ELR (cell line): ENCODE results near the gene RAB40B.
"Not testable (repeated sequence)": the region's sequence is repeated elsewhere in the genome, so short reads cannot be mapped to it uniquely, and the experiment has no call there.

Experiments
- DNase-seq: peaks from one replicate; pipeline ENCODE4 v3.0.0-alpha.2; 2015; ENCODE audit warnings: low read depth

Gene RAB40B, protein sequence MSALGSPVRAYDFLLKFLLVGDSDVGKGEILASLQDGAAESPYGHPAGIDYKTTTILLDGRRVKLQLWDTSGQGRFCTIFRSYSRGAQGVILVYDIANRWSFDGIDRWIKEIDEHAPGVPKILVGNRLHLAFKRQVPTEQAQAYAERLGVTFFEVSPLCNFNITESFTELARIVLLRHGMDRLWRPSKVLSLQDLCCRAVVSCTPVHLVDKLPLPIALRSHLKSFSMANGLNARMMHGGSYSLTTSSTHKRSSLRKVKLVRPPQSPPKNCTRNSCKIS

DNA sequence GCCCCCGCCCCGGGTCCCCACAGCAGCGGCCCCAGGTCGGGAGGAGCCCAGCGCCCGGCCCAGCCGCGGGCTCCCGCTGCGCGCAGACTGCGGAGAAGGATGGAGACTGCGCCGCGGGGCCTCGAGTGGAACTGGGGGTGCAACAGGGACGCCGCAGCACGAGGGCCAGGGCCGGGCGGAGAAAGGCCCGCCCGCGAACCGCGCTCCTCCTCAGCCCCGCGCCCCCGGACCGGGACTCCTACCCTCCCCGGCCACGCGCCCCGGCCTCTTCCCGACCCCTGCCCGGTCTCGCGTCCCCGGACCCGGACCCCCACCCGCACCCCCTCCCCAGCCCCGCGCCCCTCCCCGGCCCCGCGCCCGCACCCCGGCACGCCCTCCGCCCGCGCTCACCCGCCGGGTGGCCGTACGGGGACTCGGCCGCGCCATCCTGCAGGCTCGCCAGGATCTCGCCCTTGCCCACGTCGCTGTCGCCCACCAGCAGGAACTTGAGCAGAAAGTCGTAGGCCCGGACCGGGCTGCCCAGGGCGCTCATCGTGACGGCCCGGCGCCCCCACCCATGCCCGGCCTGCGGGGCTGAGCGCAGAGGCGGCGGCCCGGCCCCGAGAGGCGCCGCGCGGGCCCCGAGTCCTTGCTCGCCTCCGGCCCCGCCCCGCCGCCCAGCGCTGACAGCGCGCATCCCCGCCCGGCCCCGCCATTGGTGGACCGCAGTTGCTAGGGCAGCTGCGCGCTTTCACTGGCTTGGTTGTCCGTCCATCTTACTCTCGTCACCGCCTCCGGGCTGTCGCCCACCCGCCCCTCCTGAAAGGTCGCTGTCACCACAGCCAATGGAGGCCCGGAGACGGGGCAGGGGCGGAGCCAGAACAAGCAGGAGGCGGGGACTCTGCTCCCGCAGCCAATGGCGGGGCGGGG is at the start of gene RAB40B:
RAB40B (minus strand) TSS at position 634 of the 909 bp plus-strand sequence; CDS start at position 532, 102 bp downstream.
- DNase-seq: peak; percentile 99

DNA sequence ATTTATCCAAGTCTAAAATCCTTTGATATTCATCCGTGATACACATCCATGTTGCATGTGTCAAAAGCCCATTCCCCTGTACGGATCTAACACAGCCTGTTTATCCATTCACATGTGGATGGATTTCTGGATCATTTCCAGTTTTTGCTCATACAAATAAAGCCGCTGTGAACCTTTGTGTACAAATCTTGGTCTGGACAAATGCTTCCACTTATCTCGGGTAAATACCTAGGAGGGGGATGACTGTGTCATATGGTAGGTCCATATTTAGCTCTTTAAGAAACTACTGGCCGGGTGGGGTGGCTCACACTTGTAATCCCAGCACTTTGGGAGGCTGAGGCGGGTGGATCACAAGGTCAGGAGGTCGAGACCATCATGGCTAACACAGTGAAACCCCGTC is 47.0 kb upstream of the RAB40B start:
- no peak for DNase-seq

DNA sequence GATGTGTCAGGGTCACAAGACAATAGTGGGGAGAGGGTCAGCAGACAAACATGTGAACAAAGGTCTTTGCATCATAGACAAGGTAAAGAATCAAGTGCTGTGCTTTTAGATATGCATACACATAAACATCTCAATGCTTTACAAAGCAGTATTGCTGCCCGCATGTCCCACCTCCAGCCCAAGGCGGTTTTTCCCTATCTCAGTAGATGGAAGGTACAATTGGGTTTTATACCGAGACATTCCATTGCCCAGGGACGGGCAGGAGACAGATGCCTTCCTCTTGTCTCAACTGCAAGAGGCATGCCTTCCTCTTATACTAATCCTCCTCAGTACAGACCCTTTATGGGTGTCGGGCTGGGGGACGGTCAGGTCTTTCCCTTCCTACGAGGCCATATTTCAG is 46.2 kb upstream of the RAB40B start:
- not testable (repeated sequence) for DNase-seq

DNA sequence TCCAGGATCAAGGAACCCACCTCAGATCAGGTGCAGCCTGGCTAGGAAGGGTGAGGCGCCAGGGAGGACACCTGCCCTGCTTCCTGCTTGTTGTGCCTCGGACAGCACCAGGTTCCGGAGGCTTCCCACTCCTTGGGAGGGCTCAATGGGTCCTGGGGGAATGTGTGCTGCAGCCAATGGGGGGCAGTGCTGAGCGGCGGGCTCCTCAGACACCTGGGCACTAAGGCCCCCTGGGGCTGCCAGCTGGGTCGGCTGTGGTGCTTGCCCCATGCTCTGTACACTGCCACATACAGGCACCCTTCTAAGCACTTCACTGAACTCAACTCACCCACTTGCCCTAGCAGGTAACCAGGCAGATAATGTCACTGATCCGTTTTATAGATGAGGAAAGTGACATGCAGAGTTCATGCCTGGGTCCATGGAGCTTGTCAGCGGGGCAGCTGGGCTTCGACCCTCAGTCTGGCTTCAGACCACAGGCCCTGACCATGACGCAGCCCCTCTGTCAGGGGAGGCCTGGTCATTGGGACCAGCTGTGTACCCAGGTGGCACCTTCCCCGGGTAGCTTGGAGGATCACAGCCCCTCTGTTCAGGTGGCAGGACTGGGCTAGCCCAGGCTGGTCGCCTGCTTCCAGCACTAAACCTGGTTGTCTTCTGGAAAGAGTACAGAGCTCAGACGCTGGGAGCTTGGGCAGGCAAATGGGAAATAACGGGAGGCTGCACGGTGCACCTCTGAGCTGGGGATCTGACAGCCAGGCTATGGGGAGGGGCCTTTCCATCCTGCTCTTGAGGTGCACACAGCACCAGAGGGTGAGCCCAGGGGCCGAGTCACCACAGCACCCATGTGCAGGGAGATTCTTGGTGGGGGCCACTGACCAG is 45.1 kb upstream of the RAB40B start:
- no peak for DNase-seq

DNA sequence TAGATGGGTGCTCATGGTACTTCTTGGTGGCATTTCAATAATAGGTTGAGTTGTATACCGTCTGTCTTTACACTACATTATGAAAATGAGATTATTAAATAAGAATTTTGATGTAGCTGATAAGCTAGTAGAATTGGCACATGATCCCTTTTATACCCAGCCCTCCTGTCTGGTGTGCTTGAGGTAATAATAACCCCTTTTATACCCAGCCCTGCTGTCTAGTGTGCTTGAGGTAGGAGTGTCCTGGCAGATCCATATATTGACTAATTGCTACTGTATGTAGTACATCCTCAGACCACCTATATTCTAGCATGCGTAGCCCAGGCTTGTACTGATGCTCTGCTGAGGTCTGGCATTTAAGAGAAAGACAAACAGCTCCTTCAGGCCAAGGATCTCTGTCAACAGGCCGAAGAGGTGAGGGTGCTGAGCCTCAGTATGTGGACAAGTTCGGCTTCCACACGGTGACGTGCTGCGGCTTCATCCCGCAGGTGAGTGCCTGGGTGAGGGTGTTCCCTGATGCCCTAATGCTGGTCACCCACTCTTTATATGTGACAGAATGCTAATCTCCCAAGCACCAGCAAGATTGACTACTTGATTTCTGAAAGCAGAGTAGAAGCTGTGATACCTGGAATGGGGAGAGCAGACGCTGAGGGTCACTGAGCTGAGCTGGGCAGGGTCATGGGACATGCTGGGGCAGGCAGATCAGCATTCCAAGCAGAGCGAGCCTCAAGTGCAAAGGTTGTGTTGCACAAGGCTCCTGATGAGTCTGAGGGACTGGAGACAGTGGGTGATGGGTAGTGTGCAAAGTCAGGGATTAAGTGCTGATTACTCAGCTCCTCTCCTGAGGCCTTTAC is 42.6 kb upstream of the RAB40B start:
- DNase-seq: no peak

DNA sequence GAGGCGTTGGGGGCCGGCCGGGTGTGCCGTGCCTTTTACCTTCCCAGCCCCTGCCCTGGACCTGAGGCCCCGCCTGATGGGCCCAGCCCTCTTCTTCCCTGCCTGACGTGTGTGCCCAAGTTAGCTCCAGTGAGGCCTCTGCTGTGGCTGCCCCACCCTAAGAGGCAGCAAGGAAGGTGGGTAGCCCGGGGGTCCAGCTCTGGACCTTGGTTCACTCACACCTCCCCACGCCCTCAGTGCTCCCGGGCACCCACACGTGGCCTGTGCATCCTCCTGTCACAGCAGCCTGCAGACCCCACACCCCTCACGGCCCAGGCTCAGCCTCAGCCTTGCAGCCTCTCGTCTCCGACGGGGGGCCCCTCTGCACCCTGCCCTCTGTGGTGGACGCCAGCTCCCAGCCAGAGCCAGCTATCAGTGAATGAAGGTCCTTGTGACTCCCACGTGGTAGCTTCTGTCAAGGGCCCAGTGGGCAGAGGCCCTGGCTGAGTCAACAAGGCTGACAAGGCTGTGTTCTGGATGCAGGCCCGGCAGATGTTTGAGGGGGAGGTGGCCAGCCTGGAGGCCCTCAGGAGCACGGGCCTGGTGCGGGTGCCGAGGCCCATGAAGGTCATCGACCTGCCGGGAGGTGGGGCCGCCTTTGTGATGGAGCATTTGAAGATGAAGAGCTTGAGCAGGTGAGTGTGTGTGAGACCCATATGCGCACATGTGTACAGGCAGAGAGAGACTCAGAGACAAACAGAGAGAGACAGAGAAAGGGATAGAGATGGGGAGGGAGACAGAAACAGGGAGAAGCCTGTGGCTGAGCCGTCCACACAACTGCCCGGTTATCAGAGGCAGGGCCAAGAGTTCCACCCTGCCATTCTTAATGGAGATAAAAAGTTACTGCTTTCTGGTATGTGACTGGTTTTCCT is 39.7 kb upstream of the RAB40B start:
- DNase-seq: no peak

DNA sequence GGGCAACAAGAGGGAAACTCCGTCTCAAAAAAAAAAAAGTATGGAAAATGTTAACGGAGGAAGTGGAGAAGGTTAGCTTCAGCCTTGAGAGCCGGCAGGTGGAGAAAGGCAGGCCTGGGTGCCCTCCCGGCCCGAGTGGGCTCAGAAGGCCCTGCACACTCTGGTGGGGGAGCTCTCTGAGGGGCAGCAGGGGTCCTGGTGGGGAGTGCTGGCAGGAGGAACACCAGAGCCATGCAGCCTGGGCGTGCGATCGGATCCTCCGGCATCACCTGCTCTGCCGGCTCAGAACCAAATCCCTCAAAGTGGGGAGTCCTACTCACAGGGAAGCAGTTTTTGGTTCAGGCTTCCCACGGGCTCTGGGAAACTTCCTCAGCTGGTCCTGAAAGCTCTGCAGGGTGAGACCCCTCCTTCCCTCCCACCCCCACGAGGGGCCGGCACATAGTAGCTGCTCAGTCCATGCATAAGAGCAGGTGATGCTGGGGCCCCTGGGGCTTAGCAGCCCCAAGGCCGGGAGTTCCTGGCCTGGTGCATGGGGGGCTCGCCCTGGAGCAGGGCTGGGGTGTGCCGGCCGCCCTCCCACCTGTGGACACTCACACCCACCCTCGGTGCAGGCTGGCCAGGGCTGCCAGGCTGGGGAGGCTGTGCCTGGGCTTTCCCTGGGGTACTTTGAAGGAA is 38.1 kb upstream of the RAB40B start:
- DNase-seq: no peak

DNA sequence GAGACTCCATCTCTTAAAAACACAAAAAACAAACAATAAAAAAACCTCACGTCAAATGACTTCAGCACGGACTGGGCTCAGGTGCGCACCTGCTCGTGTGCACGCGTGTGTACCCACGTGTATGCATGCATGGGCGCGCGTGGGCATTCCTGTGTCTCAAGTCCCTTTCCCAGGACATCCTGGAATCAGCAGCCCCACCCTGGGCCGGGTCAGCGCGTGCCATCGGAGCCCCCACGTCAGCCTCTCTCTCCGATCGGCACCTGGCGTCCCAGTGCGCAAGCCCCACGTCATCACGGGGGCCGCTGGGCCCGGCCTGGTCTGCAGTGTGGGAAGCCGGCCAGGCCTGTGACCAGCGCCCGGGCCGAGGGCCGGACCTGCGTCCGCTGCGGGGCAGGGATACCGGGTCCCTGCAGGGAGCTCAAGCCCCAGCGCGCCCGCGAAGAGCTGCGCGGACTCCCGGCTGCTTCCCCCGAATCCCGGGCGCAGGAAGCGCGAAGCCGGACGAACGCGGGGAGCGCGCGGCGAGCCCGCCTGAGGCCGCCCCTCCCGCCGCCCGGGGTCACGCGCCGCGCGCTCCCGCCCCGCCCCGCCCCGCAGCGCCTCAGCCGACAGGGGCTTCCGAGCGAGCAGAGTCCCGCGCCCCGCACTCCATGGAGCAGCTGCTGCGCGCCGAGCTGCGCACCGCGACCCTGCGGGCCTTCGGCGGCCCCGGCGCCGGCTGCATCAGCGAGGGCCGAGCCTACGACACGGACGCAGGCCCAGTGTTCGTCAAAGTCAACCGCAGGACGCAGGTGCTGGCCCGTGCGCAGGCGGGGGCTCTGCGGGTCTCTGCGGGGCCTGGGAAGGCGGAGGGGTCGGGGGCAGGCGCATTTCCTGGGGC is 36.7 kb upstream of the RAB40B start, which contains the start of gene FN3K:
FN3K (plus strand) TSS at position 629 of the 880 bp plus-strand sequence; CDS start at position 651, 22 bp downstream.
- DNase-seq: peak; percentile 74

DNA sequence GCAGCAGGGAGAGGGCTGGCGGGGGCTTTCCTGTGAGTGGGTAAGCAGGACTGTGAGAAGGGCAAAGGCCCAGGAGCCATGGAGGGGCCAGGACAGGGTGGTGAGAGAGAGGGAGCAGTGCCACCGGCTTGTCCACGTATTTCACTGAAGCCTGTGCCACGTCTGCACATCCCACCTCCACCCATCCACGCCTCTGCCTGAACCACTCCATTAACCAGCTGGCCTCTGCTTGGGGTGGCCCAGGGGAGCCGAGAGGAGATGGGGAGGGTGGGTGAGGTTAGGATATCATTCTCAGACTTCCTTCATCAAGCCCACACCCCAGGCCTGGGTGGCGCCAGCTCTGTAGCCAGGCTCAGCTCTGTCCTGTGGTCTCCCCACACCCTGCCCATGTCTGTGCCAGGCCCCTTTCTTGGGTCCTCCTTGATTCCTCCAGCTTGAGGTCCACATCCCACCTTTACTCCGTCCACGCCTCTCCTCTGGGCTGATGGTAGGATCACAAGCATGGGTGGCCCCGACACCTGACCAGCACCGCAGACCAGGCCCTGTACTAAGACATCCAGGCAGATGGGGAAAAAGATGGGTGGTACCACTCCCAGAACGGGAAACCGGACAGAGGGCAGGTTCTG is 33.7 kb upstream of the RAB40B start:
- DNase-seq: no peak

DNA sequence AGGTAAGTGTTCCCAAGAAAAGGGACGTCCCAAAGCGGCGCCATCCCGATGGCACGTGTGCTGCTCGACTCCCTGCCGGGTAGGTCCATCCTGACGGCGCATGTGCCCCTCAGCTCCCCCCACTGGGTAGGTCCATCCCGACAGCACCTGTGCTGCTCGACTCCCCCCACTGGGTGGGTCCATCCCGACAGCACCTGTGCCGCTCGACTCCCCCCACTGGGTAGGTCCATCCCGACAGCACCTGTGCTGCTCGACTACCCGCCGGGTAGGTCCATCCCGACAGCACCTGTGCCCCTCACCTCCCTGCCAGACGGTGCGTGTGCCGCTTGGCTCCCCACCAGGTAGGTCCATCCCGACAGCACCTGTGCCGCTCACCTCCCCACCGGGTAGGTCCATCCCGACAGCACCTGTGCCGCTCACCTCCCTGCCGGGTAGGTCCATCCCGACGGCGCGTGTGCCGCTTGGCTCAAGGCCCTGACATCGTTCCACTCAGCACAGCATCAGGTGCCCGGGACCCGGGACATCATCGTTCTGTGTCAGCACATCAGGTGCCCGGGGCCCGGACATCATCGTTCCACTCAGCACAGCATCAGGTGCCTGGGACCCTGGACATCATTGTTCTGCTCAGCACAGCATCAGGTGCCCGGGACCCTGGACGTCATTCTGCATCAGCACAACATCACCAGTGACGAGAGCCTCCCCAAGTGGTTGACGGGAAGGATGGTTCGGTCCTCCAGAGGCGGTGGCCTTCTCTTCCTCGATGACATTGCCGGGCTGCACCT is 31.2 kb upstream of the RAB40B start:
- DNase-seq: no peak

DNA sequence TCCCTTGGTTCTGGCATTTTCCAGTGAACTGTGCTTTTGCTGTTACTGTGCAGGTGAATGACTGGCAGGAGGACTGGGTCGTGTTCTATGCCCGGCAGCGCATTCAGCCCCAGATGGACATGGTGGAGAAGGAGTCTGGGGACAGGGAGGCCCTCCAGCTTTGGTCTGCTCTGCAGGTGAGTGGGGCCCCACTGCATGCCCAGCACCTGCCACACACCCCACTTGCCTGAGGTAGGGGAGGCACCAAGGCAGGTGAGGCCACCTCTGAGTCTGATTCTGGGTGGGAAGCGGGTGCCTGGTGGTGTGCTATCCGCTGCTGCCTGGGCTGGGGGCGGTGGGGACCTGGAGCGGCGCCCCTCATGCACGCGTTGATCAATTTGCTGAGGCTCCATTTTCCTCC is 27.9 kb upstream of the RAB40B start:
- no peak for DNase-seq

DNA sequence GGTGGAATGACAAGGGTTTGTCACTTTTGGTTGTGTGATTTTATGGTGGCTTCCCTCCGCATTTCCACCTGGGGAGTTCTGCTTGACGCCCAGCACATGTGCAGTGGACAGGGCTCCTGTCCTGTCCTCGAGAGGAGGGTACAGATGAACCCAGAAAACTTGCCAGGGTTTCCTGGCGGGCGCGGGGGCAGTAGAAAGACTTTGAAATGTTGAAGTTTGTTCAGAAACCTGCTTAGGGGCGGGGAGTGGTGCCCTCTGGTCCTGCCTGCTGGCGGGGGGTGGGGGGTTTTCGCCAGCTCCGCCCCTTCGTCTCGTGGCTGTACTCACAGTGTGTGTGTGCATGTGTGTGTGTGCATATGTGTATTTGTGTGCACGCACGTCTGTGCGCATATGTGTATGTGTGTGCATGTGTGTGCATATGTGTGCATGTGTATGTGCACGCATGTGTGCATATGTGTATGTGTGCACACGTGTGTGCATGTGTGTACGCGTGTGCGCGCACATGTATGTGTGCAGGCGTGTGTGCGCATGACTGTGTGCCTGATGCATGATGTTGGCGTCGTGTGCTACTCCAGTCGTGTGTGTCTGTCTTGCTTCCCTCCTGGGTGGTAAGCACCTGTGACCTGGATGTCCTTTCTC is 24.8 kb upstream of the RAB40B start:
- DNase-seq: no peak

DNA sequence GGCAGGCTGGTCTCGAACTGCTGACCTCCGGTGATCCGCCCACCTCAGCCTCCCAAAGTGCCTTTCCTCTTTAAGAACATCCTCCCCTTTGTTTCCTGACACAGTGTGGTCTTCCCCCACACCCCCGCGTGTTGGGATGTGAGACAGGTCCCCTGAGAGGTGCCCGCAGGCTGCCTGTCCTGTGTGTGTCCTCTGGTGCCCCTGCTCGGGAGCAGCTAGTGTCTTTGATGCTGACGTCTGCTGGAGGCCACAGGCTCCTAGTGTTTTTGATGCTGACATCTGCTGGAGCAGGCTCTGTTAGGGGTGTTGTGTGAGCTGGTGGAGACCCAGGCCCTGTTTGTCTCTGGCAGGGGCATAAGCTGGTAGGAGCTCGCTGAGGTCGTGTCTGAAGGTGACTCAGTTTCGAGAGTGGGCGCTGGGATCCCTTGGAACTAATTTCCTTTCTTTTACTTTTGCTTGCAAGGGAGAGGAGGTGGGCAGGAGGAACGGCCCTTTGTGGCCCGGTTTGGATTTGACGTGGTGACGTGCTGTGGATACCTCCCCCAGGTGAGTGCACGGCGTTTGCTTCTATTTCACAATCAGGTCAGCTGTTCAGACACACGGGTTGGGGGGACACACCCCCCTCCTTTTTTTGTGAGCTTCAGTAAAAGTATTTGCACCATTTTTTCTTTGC is 24.0 kb upstream of the RAB40B start:
- no peak for DNase-seq

DNA sequence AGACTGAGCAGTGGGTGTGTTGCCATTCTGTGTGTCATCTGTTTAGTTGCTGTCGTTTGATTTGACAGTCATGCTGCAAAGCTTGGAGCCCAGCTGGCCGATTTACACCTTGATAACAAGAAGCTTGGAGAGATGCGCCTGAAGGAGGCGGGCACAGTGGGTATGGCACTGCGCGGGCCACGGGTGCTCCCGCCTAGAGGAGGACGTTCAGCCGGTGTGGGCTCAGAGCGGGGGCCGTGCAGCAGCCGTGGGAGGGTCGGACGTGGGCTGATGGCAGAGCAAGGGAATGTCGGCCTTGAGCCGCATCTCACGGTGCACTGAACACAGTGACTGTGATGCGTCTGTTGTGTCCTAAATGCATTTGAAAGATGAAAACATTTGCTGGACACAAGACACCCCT is 21.7 kb upstream of the RAB40B start:
- DNase-seq: no peak

DNA sequence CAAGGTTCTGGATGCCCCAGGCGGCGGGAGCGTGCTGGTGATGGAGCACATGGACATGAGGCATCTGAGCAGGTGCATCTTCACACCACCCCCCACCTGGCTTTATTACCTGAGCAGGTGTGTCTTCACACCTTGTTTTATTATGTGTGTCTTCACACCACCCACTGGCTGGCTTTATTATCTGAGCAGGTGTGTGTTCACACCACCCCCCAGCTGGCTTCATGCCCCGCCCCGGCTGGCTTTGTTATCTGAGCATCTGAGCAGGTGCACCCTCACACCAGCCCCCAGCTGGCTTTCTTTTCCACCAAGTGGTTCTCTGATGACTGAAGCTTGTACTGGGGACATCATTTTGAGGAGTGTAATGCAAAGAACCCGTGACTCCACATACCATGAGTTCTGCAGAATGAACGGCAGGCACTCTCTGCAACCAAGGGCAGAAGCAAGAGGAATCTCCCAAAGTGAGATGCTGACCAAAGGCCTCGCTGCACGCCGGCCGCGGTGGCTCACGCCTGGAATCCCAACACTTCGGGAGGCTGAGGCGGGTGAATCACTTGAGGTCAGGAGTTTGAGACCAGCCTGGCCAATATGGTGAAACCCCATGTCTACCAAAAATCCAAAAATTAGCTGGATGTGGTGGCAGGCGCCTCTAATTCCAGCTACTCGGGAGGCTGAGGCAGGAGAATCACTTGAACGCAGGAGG is 20.6 kb upstream of the RAB40B start:
- no peak for DNase-seq
